ENCODE results near the gene MACF1. TPM values are rescaled to one million over a fixed set of nuclear protein-coding genes. Genes with fewer than 3 reads are reported as not detected.
A peak's percentile ranks its signal among the peaks of the same experiment; 100 is the strongest.

MACF1 gene
- total RNA-seq, 1 donor from 2014 or later, result 386 TPM

- no peaks in the 10 kb centered on the region for H3K9me3 Mint-ChIP-seq (ENCODE audit: low read depth)
- no peak overlapping the region for H3K4me3 Mint-ChIP-seq (ENCODE audit: unreplicated experiment)
- DNase-seq (ENCODE audit: low spot score), result no peak
- peaks cover 4% of the 10 kb centered on the region for H3K4me1 Mint-ChIP-seq (ENCODE audit: low read depth)
- TF ChIP-seq CTCF (IDR thresholded peaks at IDR 0.05), result peak; percentile 56
- H3K27me3 Mint-ChIP-seq (ENCODE audit: low read depth), result no peaks in the 10 kb centered on the region
- no peak overlapping the region for H3K27ac Mint-ChIP-seq (ENCODE audit: unreplicated experiment)
- H3K36me3 Mint-ChIP-seq (ENCODE audit: low read depth), result peaks cover 53% of the 10 kb centered on the region
Measured at GRCh38 chr1:39354572-39354971, 150.1 kb downstream of the MACF1 start.

- Mint-ChIP-seq H3K27me3 (ENCODE audit: low read depth) (no peaks in the 10 kb centered on the region), H3K9me3 (ENCODE audit: low read depth) (no peaks in the 10 kb centered on the region), H3K36me3 (ENCODE audit: low read depth) (peaks cover 44% of the 10 kb centered on the region), H3K4me1 (ENCODE audit: low read depth) (peaks cover 4% of the 10 kb centered on the region), H3K4me3 (ENCODE audit: unreplicated experiment) (no peak overlapping the region), H3K27ac (ENCODE audit: unreplicated experiment) (no peak overlapping the region)
- TF ChIP-seq CTCF (IDR thresholded peaks at IDR 0.05), result no peak
- no peak for DNase-seq (ENCODE audit: low spot score)
Measured at GRCh38 chr1:39358491-39358890, 154.0 kb downstream of the MACF1 start.

GRCh38 chr1:39359028-39359570 lies 154.6 kb downstream of the MACF1 start:
- no peaks in the 10 kb centered on the region for H3K27me3 Mint-ChIP-seq (ENCODE audit: low read depth)
- no peak for TF ChIP-seq CTCF (IDR thresholded peaks at IDR 0.05)
- no peak for DNase-seq (ENCODE audit: low spot score)
- no peak overlapping the region for H3K27ac Mint-ChIP-seq (ENCODE audit: unreplicated experiment)
- H3K36me3 Mint-ChIP-seq (ENCODE audit: low read depth), result peaks cover 39% of the 10 kb centered on the region
- no peaks in the 10 kb centered on the region for H3K9me3 Mint-ChIP-seq (ENCODE audit: low read depth)
- H3K4me3 Mint-ChIP-seq (ENCODE audit: unreplicated experiment), result no peak overlapping the region
- peaks cover 4% of the 10 kb centered on the region for H3K4me1 Mint-ChIP-seq (ENCODE audit: low read depth)

- Mint-ChIP-seq H3K27me3 (ENCODE audit: low read depth) (no peaks in the 10 kb centered on the region), H3K4me3 (ENCODE audit: unreplicated experiment) (no peak overlapping the region), H3K4me1 (ENCODE audit: low read depth) (peaks cover 4% of the 10 kb centered on the region), H3K36me3 (ENCODE audit: low read depth) (peaks cover 39% of the 10 kb centered on the region), H3K9me3 (ENCODE audit: low read depth) (no peaks in the 10 kb centered on the region), H3K27ac (ENCODE audit: unreplicated experiment) (peak overlapping the region; percentile 6)
- no peak for TF ChIP-seq CTCF (IDR thresholded peaks at IDR 0.05)
- DNase-seq (ENCODE audit: low spot score), result no peak
Measured at GRCh38 chr1:39360731-39361130, 156.2 kb downstream of the MACF1 start.

GRCh38 chr1:39361446-39361845 lies 157.0 kb downstream of the MACF1 start:
- Mint-ChIP-seq H3K4me3 (ENCODE audit: unreplicated experiment) (no peak overlapping the region), H3K9me3 (ENCODE audit: low read depth) (no peaks in the 10 kb centered on the region), H3K36me3 (ENCODE audit: low read depth) (peaks cover 44% of the 10 kb centered on the region), H3K27ac (ENCODE audit: unreplicated experiment) (no peak overlapping the region), H3K27me3 (ENCODE audit: low read depth) (no peaks in the 10 kb centered on the region), H3K4me1 (ENCODE audit: low read depth) (peaks cover 4% of the 10 kb centered on the region)
- TF ChIP-seq CTCF (IDR thresholded peaks at IDR 0.05), result no peak
- DNase-seq (ENCODE audit: low spot score), result no peak

Data from chondrocyte (in vitro differentiated cells).